Epidermal melanocyte (primary cell): ENCODE data around the gene IGSF6.
A peak's percentile ranks its signal among the peaks of the same experiment; 100 is the strongest.

ENCODE experiments used
- DNase-seq: peaks from one replicate; pipeline ENCODE4 v3.0.0; 2011; ENCODE audit warnings: low spot score; ENCODE audit not compliant: insufficient read length

The IGSF6 gene

DNA sequence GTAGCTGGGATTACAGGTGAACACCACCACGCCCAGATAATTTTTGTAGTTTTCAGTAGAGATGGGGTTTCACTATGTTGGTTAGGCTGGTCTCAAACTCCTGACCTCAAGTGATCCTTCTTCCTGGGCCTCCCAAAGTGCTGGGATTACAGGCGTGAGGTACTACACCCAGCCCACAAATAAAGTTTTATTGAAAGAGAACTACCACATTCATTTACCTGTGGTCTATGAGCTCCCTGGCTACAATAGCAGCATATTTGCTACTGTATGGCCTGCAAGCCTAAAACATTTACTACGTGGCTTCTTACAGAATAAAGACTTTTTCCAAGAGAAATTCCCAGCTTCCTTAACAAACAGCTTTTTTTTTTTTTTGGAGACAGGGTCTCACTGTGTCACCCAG, 49.6 kb downstream of the IGSF6 start:
- no peak for DNase-seq

- no peak for DNase-seq
These were observed 52.2 kb downstream of the IGSF6 start for GRCh38 chr16:21600031-21600773.

DNA sequence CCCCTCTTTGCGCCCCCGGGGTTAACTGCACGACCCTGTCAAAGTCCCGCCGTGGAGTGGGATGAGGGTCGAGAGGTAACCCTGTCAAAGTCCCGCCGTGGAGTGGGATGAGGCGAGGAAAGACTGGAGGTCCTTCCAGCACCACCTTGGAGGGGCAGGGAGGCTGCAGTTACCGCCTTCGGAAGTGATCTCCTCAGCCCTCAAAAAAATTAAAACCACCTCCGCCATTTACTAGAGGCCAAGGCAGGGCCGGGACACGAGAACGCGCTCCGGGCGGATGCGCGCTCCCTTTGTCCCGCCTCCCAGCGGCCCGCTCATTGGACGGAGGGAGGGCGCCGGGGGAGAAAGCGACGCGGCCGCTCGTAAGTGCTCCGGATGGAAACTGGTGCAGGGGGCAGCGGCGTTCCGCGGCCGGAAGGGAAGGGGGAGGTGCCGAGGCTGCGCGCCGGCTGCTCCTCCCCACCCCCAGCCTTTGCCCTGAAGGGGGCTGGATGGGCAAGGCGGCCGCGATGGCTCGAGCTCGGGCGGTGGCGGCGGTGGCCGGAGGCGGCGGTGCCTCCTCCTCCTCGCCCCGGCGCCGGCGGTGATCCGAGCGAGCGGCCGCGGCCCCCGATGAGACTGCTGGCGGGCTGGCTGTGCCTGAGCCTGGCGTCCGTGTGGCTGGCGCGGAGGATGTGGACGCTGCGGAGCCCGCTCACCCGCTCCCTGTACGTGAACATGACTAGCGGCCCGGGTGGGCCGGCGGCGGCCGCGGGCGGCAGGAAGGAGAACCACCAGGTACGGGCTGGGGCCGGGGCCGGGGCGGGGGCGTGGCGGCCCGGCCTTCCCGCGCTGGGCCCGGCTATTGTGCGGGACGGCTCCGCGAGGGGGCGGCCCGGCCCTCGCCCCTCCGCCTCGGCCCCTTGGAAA, 53.0 kb downstream of the IGSF6 start, which contains the start of gene METTL9:
METTL9 (plus strand) TSS at position 456 of the 909 bp plus-strand sequence; CDS start at position 613, 157 bp downstream.
- DNase-seq = peak; percentile 79

DNA sequence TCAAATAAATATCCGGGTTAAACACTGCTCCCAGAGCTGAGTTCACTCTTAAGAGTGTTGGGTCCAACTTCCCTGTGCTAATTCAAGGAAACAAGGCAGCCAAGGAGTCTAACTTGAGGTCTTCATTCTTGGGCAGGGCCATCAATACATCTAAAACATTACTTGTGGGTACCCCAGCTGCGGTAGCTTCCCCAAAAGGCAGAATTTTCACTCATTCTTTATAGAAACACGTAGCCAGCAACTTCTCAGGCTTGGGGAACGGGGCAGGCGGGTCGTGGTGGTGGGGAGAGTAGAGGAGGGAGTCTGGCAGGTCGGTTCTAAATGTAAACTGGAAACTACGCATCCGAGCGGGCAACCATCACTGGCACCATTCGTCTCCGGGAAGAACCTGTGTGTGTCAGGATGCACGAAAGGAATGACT, 53.7 kb downstream of the IGSF6 start:
- DNase-seq = no peak

GRCh38 chr16:21598206-21598605, 54.2 kb downstream of the IGSF6 start:
- DNase-seq = no peak

GRCh38 chr16:21597561-21598030, 54.8 kb downstream of the IGSF6 start:
- no peak for DNase-seq

DNA sequence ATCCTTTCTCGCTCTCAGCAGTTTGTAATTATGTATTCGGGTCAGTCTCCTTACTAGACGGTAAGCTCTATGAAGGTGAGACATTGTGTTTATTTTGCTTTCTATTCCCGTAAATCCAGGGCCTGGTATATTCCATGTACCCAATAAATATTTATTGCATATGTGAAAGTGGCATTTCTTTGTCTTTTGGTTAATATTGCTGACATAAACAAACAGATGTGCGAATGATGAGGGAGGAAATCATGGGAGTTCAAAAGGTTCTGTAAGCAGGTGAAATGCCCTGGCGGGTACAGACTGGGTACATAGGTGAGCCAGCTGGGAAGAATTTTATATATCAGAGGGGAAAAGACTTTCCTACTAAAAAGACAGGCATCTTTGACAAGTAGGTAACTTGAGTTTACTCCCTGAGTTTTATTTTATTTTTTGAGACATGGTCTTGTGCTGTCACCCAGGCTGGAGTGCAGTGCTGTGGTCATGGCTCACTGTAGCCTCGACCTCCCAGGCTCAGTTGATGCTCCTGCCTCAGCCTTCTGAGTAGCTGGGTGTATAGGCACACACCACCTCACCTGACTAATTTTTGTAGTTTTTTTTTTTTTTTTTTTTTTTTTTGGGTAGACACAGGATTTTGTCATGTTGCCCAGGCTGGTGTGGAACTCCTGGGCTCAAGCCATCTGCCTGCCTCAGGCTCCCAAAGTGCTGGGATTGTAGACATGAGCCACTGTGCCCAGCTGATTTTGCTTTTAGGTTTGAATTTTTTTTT, 58.7 kb downstream of the IGSF6 start:
- DNase-seq = no peak

DNA sequence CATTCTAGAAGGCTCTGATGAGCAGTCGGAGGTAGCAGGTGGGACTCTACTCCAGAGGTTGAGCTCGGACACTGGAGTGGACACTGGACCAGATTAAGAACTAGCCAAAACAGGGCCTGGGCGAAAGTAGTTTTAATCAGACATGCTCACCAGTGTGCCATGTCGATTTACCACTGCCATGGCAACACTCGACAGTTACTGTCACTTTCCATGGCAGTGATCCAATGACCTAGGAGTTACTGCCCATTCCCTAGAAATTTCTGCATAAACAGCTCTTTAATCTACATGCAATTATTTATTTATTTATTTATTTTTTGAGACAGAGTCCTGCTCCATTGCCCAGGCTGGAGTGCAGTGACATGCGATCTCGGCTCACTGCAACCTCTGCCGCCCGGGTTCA, 60.2 kb downstream of the IGSF6 start:
- DNase-seq = no peak

- no peak for DNase-seq
These were observed 61.6 kb downstream of the IGSF6 start for GRCh38 chr16:21590796-21591195.

GRCh38 chr16:21590287-21590686, 62.1 kb downstream of the IGSF6 start:
- DNase-seq = no peak

DNA sequence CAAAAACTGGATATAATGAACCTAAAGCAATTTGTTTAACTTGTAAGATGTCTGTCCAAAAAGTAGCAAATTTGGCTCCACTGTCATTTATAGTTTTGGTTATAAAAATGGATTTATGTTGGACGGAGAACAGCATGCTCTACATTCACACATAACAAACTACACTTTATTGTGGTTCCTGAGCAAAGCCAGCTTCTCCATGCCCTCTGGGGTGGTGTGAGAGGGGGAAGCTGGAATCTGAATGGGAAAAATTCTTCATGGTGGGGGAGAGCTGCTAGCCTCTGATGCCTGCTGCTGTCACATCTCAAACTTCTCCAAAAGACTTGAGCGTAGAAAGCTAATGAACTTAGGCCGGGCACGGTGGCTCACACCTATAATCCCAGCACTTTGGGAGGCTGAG, 62.9 kb downstream of the IGSF6 start:
- DNase-seq = no peak
